Measurements from ENCODE around the gene NRP1. TPM values are rescaled to one million over a fixed set of nuclear protein-coding genes. Genes with fewer than 3 reads are reported as not detected.
"Not testable (repeated sequence)": the region's sequence is repeated elsewhere in the genome, so short reads cannot be mapped to it uniquely, and the experiment has no call there.

The NRP1 gene
- total RNA-seq, 1 experiment from 2014 or later: 0.71 TPM

- Histone ChIP-seq H2AFZ (ENCODE audit: low read length) (no peak overlapping the region), H3K27ac (ENCODE audit: low read length) (no peak overlapping the region), H3K4me2 (ENCODE audit: low read depth, low read length, poor library complexity, severe bottlenecking) (no peak overlapping the region), H3K27me3 (ENCODE audit: low read length) (no peaks in the 10 kb centered on the region), H3K9me3 (ENCODE audit: low read length) (no peaks in the 10 kb centered on the region), H3K9ac (ENCODE audit: low read length) (no peak overlapping the region), H3K4me1 (ENCODE audit: low read length) (no peaks in the 10 kb centered on the region), H3K9me2 (replicated peaks; ENCODE audit: insufficient read depth, low read length) (no peaks in the 10 kb centered on the region), H4K20me1 (ENCODE audit: insufficient read depth, low read depth, low read length) (no peaks in the 10 kb centered on the region), H3K4me3 (ENCODE audit: low read length) (no peak overlapping the region), H3K79me2 (ENCODE audit: low read length) (no peaks in the 10 kb centered on the region), H3K36me3 (ENCODE audit: insufficient read depth, low read length) (no peaks in the 10 kb centered on the region)
- no peak for DNase-seq
These were observed 188.8 kb downstream of the NRP1 start for GRCh38 chr10:33145451-33146188.

DNA sequence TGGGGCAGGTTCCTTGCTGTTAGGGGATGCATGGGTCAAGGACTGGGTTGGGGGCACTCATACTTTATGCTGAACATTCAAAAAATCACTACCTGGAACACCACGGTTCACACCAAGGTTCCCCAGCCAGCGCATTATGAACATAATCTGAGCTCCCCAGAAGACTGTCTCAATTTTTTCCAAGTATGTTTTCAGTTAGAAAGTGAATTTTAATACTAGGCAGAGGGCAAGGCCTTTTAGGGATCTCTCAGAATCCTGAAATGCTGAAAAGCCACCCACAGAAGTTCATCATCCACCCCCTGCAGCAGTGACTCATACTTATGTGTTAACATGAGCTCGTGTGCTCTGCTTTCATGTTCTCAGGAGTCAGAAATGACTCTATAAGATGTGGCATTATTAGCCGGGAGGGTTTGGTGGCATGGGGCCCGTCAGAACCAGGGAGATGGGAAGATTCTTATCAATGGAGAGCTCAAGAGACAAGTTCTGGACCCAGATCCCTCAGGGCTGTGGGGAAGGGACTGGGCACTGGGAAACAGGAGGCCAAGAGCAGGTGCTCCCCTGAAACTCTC, 191.2 kb downstream of the NRP1 start:
- Histone ChIP-seq H3K4me2 (ENCODE audit: low read depth, low read length, poor library complexity, severe bottlenecking) (no peak overlapping the region), H3K36me3 (ENCODE audit: insufficient read depth, low read length) (no peaks in the 10 kb centered on the region), H3K9me3 (ENCODE audit: low read length) (no peaks in the 10 kb centered on the region), H3K9me2 (replicated peaks; ENCODE audit: insufficient read depth, low read length) (no peaks in the 10 kb centered on the region), H3K4me1 (ENCODE audit: low read length) (no peaks in the 10 kb centered on the region), H3K79me2 (ENCODE audit: low read length) (no peaks in the 10 kb centered on the region), H3K9ac (ENCODE audit: low read length) (no peak overlapping the region), H3K27ac (ENCODE audit: low read length) (no peak overlapping the region), H3K27me3 (ENCODE audit: low read length) (no peaks in the 10 kb centered on the region), H4K20me1 (ENCODE audit: insufficient read depth, low read depth, low read length) (no peaks in the 10 kb centered on the region), H3K4me3 (ENCODE audit: low read length) (no peak overlapping the region), H2AFZ (ENCODE audit: low read length) (no peak overlapping the region)
- DNase-seq: no peak

DNA sequence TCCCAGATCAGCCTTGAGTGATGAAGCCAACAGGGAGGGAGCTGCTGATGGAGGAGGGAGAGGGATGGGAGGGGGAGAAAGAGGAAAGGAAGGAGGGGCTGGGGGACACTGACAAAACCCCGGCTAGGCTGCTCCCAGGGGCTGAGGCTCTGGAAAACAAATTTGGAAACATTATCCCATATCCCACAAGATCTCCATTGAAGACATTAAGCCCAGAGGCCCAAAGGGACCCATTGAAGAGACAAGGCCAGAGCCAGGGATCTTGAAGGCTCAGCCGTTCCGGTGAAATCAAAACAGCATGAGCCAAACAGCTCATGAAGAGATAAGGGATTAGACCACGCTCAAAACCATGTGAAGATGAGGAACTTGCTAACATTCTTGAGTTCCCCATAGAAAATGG, 192.2 kb downstream of the NRP1 start:
- Histone ChIP-seq H3K4me2 (ENCODE audit: low read depth, low read length, poor library complexity, severe bottlenecking) (no peak overlapping the region), H3K27me3 (ENCODE audit: low read length) (no peaks in the 10 kb centered on the region), H3K9ac (ENCODE audit: low read length) (no peak overlapping the region), H3K9me2 (replicated peaks; ENCODE audit: insufficient read depth, low read length) (no peaks in the 10 kb centered on the region), H3K4me3 (ENCODE audit: low read length) (no peak overlapping the region), H3K79me2 (ENCODE audit: low read length) (no peaks in the 10 kb centered on the region), H4K20me1 (ENCODE audit: insufficient read depth, low read depth, low read length) (no peaks in the 10 kb centered on the region), H3K27ac (ENCODE audit: low read length) (no peak overlapping the region), H3K36me3 (ENCODE audit: insufficient read depth, low read length) (no peaks in the 10 kb centered on the region), H3K9me3 (ENCODE audit: low read length) (no peaks in the 10 kb centered on the region), H2AFZ (ENCODE audit: low read length) (no peak overlapping the region), H3K4me1 (ENCODE audit: low read length) (no peaks in the 10 kb centered on the region)
- DNase-seq: no peak

DNA sequence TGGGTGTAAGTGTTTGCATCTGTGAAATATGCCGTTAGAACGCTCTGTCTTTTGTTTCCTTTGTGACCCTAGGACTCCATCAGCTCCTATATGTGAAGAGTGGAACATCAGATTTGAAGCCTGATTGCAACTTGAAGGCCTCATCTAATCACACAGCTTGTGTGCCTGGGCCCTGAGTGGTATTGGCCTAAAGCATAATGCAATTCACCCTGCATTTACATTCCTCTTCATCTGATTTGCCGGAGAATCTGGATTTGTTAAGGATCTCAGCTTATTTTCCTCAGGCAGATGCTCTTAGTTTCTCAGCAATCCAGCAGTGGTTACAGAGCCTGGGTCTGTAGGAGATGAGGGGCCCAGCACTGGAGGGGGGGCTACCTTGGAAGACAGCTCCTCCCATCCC, 193.2 kb downstream of the NRP1 start:
- Histone ChIP-seq H2AFZ (ENCODE audit: low read length) (no peak overlapping the region), H3K79me2 (ENCODE audit: low read length) (no peaks in the 10 kb centered on the region), H3K9me2 (replicated peaks; ENCODE audit: insufficient read depth, low read length) (no peaks in the 10 kb centered on the region), H3K27me3 (ENCODE audit: low read length) (no peaks in the 10 kb centered on the region), H4K20me1 (ENCODE audit: insufficient read depth, low read depth, low read length) (no peaks in the 10 kb centered on the region), H3K36me3 (ENCODE audit: insufficient read depth, low read length) (no peaks in the 10 kb centered on the region), H3K4me2 (ENCODE audit: low read depth, low read length, poor library complexity, severe bottlenecking) (no peak overlapping the region), H3K4me3 (ENCODE audit: low read length) (no peak overlapping the region), H3K27ac (ENCODE audit: low read length) (no peak overlapping the region), H3K4me1 (ENCODE audit: low read length) (no peaks in the 10 kb centered on the region), H3K9me3 (ENCODE audit: low read length) (no peaks in the 10 kb centered on the region), H3K9ac (ENCODE audit: low read length) (no peak overlapping the region)
- DNase-seq: no peak

DNA sequence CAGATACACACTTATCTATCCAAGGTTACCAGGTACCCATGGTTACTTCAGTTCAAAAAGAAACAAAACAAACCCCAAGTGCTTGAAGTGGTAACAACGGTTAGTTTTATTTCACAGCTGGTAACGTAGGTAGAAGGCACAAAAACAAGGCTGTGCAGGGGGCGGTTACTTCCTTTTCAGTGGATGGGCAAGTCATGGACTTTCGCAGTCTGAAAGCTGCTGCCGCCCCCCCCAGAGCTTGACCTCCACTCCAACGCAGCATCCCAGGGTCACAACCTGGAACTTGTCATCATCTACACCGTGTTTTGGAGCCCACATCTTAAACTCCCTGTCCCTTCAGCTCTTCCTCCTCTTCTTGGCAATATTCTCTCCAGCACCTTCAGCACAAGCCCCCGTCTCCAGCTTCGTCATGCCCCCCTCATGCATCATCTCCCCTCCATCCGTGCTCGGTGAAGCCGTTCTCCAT, 195.3 kb downstream of the NRP1 start:
- Histone ChIP-seq H3K4me2 (ENCODE audit: low read depth, low read length, poor library complexity, severe bottlenecking) (no peak overlapping the region), H2AFZ (ENCODE audit: low read length) (no peak overlapping the region), H3K79me2 (ENCODE audit: low read length) (no peaks in the 10 kb centered on the region), H3K27ac (ENCODE audit: low read length) (no peak overlapping the region), H3K4me1 (ENCODE audit: low read length) (no peaks in the 10 kb centered on the region), H3K9ac (ENCODE audit: low read length) (no peak overlapping the region), H3K9me2 (replicated peaks; ENCODE audit: insufficient read depth, low read length) (no peaks in the 10 kb centered on the region), H3K9me3 (ENCODE audit: low read length) (no peaks in the 10 kb centered on the region), H4K20me1 (ENCODE audit: insufficient read depth, low read depth, low read length) (no peaks in the 10 kb centered on the region), H3K36me3 (ENCODE audit: insufficient read depth, low read length) (no peaks in the 10 kb centered on the region), H3K27me3 (ENCODE audit: low read length) (no peaks in the 10 kb centered on the region), H3K4me3 (ENCODE audit: low read length) (no peak overlapping the region)
- no peak for DNase-seq

- H3K36me3 ChIP-seq (ENCODE audit: insufficient read depth, low read length); H3K9ac ChIP-seq (ENCODE audit: low read length); H3K4me3 ChIP-seq (ENCODE audit: low read length); H3K27me3 ChIP-seq (ENCODE audit: low read length); H3K4me2 ChIP-seq (ENCODE audit: low read depth, low read length, poor library complexity, severe bottlenecking); H3K9me2 ChIP-seq (replicated peaks; ENCODE audit: insufficient read depth, low read length); DNase-seq; H3K9me3 ChIP-seq (ENCODE audit: low read length); H3K79me2 ChIP-seq (ENCODE audit: low read length); H3K27ac ChIP-seq (ENCODE audit: low read length); H3K4me1 ChIP-seq (ENCODE audit: low read length); H4K20me1 ChIP-seq (ENCODE audit: insufficient read depth, low read depth, low read length); H2AFZ ChIP-seq (ENCODE audit: low read length): not testable (repeated sequence)
These were observed 195.8 kb downstream of the NRP1 start for GRCh38 chr10:33138686-33139085.

GRCh38 chr10:33137356-33138005, 197.0 kb downstream of the NRP1 start:
- no peak overlapping the region for H3K4me2 ChIP-seq (ENCODE audit: low read depth, low read length, poor library complexity, severe bottlenecking)
- H3K36me3 ChIP-seq (ENCODE audit: insufficient read depth, low read length): no peaks in the 10 kb centered on the region
- H3K27ac ChIP-seq (ENCODE audit: low read length): no peak overlapping the region
- H2AFZ ChIP-seq (ENCODE audit: low read length): no peak overlapping the region
- peaks cover under 1% of the 10 kb centered on the region for H3K4me1 ChIP-seq (ENCODE audit: low read length)
- H3K4me3 ChIP-seq (ENCODE audit: low read length): no peak overlapping the region
- H3K9me3 ChIP-seq (ENCODE audit: low read length): no peaks in the 10 kb centered on the region
- no peaks in the 10 kb centered on the region for H4K20me1 ChIP-seq (ENCODE audit: insufficient read depth, low read depth, low read length)
- H3K9ac ChIP-seq (ENCODE audit: low read length): no peak overlapping the region
- H3K9me2 ChIP-seq (replicated peaks; ENCODE audit: insufficient read depth, low read length): no peaks in the 10 kb centered on the region
- no peaks in the 10 kb centered on the region for H3K79me2 ChIP-seq (ENCODE audit: low read length)
- DNase-seq: no peak
- no peaks in the 10 kb centered on the region for H3K27me3 ChIP-seq (ENCODE audit: low read length)

DNA sequence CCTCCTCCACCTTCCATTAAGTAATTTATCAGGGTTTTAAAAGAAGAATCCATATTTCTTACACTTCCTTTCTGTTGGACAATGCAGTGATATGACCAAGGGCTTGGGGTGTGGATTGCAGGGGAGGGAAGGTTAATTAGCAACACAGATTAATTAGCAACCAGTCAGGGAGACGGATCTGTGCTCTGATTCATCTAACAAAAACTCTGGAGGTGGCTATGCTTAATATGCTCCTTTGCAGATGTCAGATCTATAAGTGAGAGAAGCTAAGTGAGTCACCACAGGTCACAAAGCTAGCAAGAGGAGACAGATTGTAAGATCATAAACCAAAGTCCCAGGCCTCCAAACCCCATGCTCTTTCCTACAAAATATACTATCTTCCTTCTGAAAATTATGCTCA, 197.7 kb downstream of the NRP1 start:
- H4K20me1 ChIP-seq (ENCODE audit: insufficient read depth, low read depth, low read length): no peaks in the 10 kb centered on the region
- no peaks in the 10 kb centered on the region for H3K27me3 ChIP-seq (ENCODE audit: low read length)
- H3K4me1 ChIP-seq (ENCODE audit: low read length): peaks cover 8% of the 10 kb centered on the region
- no peaks in the 10 kb centered on the region for H3K9me2 ChIP-seq (replicated peaks; ENCODE audit: insufficient read depth, low read length)
- H3K4me3 ChIP-seq (ENCODE audit: low read length): no peak overlapping the region
- no peaks in the 10 kb centered on the region for H3K36me3 ChIP-seq (ENCODE audit: insufficient read depth, low read length)
- H2AFZ ChIP-seq (ENCODE audit: low read length): no peak overlapping the region
- H3K9ac ChIP-seq (ENCODE audit: low read length): no peak overlapping the region
- no peaks in the 10 kb centered on the region for H3K79me2 ChIP-seq (ENCODE audit: low read length)
- H3K9me3 ChIP-seq (ENCODE audit: low read length): no peaks in the 10 kb centered on the region
- no peak overlapping the region for H3K27ac ChIP-seq (ENCODE audit: low read length)
- DNase-seq: no peak
- H3K4me2 ChIP-seq (ENCODE audit: low read depth, low read length, poor library complexity, severe bottlenecking): no peak overlapping the region

Measured in Karpas-422 (cell line).